HG03280 (cell line): ENCODE measurements around the gene GNAS-AS1.

Experiments used
- ATAC-seq: cut with Tn5 transposase; IDR thresholded peaks from one replicate; pipeline ENCODE4 v1.9.1; 2021; ENCODE audit warnings: mild to moderate bottlenecking, moderate library complexity; ENCODE audit not compliant: unreplicated experiment

GNAS-AS1 gene

GRCh38 chr20:58787211-58788005 is 63.3 kb downstream of the GNAS-AS1 start:
- no peak for ATAC-seq

GRCh38 chr20:58784321-58785074 is 66.2 kb downstream of the GNAS-AS1 start:
- ATAC-seq, result no peak

GRCh38 chr20:58783511-58784011 is 67.1 kb downstream of the GNAS-AS1 start:
- no peak for ATAC-seq

DNA sequence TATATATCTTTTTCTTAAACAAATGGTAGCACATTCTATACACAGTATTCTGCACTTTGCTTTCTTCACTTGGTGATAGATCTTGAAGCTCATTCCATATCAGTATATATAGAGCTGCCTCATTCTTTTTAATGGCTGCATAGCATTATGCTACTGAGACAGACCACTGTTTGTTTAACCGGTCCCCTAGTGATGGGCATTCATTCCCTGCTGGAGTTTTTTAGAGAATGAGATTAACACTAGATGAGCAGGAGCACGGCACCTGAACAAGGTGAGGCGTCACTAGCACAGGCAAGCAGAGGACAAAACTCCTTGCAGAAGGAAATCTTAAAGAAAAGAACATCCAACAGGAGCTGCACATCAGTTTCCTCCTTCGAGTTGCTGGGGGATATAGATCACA is 69.6 kb downstream of the GNAS-AS1 start:
- ATAC-seq, result no peak

DNA sequence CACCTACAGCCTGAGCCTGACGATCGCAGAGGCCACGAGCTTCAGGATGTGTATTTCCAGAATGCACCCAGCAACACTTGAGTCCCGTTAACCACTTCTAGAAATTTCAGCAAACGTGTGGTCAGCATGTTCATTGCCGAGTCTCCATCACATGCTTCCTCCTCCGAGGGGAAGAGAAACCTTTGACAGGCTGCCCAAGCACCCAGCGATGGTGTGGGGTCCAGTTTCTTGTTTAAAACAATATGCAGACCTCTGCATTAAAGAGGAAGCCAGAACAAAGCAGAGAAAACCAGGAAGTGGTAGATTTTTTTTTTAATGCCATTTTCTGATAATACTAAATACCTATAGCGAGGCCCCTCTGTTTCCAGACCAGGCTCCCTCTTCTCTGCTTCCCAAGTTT is 71.9 kb downstream of the GNAS-AS1 start:
- ATAC-seq, result no peak

DNA sequence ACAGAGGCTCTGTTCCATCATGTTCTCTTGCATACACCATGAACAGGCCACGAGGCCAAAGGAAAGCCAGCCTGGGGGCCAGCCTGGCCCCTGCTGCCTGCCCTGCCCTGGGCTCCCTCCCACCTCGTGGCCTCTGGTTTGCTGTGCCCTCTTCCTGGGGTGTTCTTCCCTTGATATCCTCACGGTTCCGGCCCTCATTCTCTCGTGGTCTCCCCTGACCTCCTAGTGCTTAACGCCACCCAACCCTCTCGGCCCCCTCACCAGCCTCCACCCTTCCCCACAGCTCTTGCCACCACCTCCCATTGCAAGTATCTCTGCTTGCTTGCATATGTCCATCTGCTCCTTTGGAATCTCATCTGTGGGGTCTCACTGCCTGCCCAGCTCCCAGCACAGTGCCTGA is 73.0 kb downstream of the GNAS-AS1 start:
- ATAC-seq, result no peak

GRCh38 chr20:58776109-58776508 is 74.6 kb downstream of the GNAS-AS1 start:
- ATAC-seq, result no peak

DNA sequence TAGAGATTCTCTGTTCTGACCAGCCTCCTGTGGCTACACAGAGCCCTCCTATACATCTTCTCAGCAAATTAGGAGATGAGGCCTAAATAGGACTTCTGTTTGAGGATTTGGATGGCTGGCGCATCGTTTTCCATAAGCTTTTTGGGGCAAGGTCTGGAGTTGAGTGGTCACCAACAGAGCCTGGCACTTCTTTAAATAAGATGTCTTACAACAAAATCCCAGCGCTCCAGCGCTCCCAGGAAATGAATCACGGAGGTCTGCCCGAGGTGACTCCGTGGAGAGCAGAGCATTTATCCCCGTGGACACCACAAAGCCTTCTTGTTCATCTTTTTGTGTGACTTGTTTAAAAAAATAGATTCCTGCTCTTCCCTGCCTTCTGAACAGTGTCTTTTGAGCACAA is 75.3 kb downstream of the GNAS-AS1 start:
- no peak for ATAC-seq

GRCh38 chr20:58774667-58775263 is 75.9 kb downstream of the GNAS-AS1 start:
- no peak for ATAC-seq

GRCh38 chr20:58774214-58774613 is 76.5 kb downstream of the GNAS-AS1 start:
- ATAC-seq, result no peak

GRCh38 chr20:58772786-58773185 is 77.9 kb downstream of the GNAS-AS1 start:
- ATAC-seq, result no peak
